Fibroblast of skin of right biceps (primary cell): ENCODE measurements around the gene LGALS9B.
"Not testable (repeated sequence)": the region's sequence is repeated elsewhere in the genome, so short reads cannot be mapped to it uniquely, and the experiment has no call there.

Source experiments
- DNase-seq: peaks from one replicate; pipeline ENCODE4 v3.0.0-alpha.2; 2013

The LGALS9B gene

DNA sequence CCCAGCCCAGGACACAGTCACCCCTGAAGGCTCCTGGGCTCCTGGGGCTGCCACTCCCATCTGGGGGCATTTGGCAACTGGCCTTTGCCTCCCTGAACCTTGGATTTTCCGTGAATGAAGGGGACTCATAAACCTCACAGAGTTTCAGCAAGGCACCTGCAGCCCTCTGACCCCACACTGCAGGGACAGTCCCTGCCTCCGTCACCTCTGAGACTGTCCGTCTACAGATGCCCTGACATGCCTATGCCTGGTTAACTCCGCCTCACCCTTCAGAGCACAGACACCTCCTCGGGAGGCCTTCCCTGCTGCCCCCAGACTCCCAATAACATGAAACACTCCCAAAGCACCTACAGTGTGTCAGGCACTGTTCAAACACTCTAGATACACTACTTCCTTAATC, 786 bp downstream of the LGALS9B start:
- not testable (repeated sequence) for DNase-seq

DNA sequence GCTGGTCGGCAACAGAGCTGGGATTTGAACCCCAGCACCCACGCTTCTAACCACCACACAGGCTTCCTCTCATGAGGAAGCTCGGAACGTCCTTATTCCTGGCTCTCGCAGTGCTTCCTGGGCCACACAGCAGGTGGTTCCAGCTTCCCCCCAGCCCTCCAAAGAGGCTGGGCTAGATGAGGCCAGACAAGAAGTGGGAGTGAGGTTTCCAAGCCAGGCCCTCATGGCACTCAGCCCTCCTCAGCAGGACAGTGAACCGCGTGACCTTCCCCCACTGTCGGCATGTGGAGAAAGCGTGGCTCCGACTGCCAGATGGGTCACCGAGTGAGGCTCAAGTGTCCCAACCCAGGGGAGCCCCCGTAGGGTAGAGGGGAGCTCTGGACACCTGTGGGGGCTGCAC, 1.8 kb downstream of the LGALS9B start:
- DNase-seq, result not testable (repeated sequence)

- DNase-seq, result not testable (repeated sequence)
These were observed 2.4 kb downstream of the LGALS9B start for GRCh38 chr17:20464854-20465414.

DNA sequence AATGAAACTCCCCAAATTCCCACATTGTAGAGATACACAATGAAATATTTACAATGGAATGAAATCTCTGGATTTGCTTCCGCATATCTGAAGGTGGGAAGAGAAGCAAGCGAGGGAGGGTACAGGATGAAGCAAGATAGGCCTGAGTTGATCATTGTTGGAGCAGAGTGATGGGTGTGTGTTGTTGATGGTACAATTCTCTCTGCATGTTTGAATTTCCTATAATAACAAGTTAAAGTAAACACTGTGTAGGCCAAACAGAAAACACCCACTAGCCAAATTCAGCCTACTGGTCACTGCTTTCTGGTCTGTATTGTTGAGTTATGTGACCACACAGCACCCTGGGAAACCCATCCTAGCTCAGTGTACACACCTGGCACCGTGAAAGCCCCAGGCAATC, 5.2 kb downstream of the LGALS9B start:
- DNase-seq, result not testable (repeated sequence)

- not testable (repeated sequence) for DNase-seq
These were observed 9.4 kb downstream of the LGALS9B start for GRCh38 chr17:20457848-20458381.

GRCh38 chr17:20455106-20455505, 12.2 kb downstream of the LGALS9B start:
- DNase-seq, result not testable (repeated sequence)

DNA sequence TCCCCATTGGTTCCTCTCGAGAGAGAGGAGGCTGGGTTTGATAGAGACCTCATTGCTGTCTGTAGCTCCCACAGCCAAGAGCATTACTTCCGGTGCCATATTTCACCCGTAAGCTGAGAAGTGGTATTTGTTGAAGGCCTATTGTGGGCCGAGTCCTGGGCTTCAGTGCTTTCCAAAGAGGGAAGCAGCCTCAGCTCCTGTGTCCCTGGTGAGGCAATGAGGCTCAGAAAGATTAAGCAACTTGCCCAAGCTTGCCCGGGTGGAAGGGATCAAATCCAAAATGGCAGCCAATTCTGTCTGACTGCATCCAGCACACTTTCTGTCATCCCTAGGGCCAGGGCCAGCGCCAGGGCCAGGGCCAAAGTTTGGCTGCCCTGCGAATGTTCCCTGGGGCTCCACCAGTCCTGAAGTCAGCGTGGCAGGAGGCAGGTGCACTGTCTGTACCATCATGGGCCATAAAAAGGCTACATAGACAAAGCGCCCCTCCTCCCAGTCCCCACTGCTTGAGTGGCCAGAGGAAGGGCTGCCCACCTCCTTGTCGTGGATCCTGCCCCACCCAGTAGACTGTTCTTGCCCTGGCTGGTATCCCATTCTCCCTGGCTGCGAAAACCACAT, 13.4 kb downstream of the LGALS9B start:
- DNase-seq, result not testable (repeated sequence)

DNA sequence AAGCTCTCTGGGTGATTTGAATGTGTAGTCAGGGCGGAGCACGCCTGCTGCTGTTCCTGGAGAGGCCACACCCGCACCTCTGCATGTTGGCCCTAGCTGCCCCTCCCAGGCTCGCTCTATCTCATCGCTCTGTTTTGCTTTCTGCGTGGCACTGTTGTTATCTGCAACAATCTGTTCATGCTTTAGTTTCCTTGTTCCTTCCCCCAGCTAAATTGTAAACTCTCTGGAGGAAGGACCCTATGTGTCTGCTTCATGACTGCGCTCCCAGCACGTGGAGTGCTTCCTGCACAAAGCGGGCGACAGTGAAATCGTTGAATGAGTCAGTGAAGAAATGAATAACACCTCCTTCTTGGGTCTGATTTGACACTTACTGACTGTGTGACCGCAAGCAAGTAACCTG, 16.5 kb downstream of the LGALS9B start:
- not testable (repeated sequence) for DNase-seq

DNA sequence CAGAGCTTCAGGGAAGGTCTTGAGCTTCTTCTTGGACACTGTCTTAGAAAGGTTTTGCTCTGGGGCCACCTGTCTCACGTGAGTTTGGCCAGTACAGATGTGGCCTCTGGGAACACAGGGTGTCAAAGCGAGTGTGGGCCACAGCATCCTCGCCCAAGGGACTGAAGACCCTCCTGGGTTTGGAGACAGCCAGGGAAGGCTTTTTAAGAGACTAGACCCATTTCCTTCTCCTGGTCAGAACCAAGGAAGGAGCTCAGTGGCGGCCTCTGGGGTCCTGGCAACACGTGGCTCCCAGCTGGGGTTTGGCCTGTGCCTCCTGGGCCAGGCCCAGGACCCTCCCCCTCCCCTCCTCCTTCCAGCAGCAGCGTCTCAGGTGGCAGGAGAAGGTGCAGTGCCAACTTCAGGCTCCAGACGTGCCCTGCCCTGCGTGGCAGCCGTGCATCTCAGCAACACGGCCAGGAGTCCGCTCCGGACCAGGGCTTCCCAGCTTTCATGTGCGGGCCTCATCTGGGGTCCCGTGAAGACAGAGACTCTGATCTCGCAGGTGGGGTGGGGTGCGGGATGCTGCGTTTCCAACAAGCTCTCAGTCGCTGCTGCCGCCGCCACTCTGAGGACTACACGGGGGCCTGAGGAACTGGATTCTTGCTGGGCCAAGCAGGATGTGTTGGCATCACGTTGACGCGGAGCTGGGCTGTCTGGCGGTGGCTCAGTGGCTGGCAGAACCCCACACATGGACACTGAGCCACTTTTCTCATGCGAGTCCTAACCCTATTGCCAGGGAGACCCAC, 19.6 kb downstream of the LGALS9B start:
- DNase-seq, result not testable (repeated sequence)

DNA sequence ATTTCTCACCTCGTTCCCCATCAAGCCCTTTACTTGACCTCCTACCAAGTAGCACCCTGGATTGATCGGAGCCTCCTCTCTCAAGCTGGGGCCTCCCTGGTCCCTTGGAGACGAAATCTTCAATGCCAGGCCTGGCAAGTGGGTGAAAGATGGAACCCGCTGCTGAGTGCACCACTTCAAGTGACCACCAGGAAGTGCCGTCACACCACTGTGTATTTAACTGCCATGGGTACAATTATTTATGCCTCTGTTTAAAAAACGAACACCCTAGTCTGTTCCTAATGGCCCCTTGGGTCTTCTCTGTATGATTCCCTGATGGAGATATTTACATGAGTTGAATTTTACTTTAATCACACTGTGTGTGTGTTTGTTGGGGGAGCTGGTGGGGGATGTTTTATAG, 20.4 kb downstream of the LGALS9B start:
- DNase-seq, result not testable (repeated sequence)

DNA sequence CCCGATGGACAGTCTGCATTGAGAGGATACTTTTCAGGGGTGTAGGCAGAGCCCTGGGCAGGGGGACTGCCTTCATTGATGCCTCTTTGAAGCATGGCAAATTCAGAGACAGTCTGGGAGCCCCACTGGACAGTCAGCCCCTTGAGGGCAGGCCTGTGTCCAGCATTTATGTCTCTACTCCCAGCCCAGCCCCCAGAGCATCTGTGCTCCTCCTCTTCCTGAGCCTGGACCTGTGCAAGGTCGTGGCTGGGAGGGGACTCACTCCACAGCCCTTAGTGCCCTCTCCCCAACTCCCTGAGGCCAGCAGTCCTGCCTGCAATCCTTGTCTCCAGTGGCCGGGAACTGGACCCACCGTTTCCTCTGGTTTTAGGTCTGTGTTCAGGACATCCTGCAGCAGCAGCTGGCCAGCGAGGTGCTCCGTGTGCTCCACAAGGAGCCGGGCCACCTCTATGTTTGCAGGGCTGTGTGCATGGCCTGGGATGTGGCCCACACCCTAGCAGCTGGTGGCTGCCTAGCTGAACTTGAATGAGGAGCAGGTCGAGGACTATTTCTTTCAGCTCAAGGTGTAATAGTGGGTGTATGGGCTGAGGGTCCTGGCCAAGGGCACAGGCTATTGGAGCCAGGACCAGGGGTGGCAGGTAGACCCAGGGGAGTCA, 22.6 kb downstream of the LGALS9B start:
- DNase-seq, result not testable (repeated sequence)

DNA sequence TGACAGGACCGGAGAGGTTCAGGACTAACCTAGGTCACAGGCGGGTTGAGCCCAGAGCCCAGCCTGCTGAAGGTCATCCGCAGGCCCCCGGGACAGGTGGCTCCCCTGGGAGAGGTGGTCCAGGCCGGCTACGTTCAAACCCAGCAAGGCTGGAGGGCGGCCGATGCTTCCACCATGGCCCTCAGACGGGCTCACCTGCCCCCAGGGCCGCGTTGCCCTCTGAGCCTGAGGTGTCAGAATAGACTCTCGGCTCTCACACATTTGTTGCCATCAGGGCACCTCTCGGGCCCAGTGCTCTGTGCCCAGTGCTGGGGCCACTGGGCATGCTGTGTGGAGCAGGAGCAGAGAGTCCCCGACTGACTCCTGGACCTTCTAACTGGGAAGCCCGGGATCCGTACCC, 23.2 kb downstream of the LGALS9B start:
- not testable (repeated sequence) for DNase-seq

GRCh38 chr17:20443632-20444031, 23.7 kb downstream of the LGALS9B start:
- DNase-seq, result not testable (repeated sequence)

GRCh38 chr17:20440665-20441064, 26.7 kb downstream of the LGALS9B start:
- not testable (repeated sequence) for DNase-seq

- DNase-seq, result not testable (repeated sequence)
These were observed 32.2 kb downstream of the LGALS9B start for GRCh38 chr17:20435166-20435565.

DNA sequence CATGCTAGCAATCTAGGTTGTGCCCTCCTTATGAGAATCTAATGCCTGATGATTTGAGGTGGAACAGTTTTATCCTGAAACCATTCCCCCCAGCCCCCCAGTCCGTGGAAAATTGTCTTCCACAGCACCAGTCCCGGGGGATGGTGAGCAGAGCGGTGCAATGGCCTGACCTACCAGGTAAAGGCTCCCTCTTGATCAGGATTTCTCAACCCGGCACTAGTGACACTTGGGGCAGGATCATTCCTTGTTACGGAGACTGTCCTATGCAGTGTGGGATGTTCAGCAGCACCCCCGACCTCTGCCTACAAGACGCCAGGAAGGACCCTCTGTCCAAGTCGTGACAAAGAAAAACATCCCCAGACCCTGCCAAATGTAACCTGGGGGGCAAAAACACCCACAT, 34.0 kb downstream of the LGALS9B start:
- DNase-seq, result not testable (repeated sequence)

GRCh38 chr17:20427264-20427663, 40.1 kb downstream of the LGALS9B start:
- DNase-seq, result not testable (repeated sequence)

DNA sequence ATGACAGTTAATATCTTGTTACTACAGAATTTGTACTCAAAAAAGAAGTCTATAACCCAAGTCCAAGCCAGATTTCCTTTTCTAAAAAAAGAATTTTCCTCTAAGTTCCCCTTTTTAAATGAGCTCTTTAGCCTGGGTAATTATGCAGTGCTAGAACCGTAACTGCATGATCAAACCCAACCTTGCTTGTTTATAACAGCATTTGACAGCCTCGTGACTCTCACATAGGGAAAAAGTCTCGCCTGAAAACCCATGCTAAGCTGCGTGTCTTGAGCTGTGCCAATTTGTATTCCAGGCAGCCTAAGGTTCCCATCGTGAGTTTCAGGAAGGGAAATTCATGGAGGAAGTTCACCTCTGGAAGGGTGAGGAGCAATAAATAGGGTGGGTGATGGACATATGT, 44.5 kb downstream of the LGALS9B start:
- DNase-seq, result not testable (repeated sequence)

GRCh38 chr17:20418838-20419237, 48.5 kb downstream of the LGALS9B start:
- not testable (repeated sequence) for DNase-seq

- DNase-seq, result not testable (repeated sequence)
These were observed 49.8 kb downstream of the LGALS9B start for GRCh38 chr17:20417492-20418080.

DNA sequence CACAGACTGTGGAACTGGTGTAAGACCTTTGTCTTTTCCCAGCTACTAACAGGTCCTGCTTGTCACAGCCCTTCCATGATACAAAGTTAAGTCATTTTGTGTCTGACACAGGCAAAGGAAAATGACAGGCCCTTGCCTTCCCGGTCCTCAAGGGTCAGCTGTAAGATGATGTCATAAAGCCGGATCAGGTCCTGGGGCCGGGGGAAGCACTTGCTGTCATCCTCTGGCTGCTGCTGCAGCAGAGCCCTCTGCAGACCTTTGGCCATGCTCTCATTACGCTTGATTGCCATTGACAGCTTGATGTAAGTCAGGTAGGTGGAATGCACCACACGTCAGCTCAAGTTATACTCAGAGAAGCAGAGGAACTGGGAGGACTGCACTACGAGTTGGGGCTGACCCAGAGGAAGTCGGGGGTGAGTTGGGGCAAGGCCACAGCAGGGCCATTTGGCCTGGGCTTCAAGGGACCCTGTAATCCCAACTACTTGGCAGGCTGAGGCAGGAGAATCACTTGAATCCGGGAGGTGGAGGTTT, 50.9 kb downstream of the LGALS9B start:
- DNase-seq, result not testable (repeated sequence)

- DNase-seq, result not testable (repeated sequence)
These were observed 51.9 kb downstream of the LGALS9B start for GRCh38 chr17:20415479-20415878.
